Globus pallidus (tissue), 1 donor: ENCODE results near the gene BLMH.

Experiments
- DNase-seq: peaks from one replicate; pipeline ENCODE4 v3.0.0-alpha.2; 2015; ENCODE audit warnings: low spot score

Gene BLMH

DNA sequence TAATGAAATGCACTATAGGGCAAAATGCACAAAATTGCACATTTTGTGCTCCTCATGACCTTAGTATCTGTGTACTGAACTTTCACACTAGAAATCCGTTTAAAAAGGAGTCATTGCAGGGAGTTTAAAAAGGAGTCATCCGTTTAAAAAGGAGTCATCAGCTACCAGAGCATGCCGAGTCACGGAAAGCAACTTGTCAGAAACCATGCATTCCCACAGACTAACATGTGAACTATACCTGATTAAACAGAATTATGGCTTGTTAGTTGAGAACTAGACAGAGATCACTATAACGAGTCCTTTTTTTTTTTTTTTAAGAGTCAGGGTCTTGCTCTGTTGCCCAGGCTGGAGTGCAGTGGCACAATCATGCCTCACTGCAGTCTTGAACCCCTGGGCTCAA lies 92.1 kb downstream of the BLMH start:
- no peak for DNase-seq
